Suppressor macrophage (primary cell): ENCODE results near the gene OR8B2.
"Not testable (repeated sequence)": the region's sequence is repeated elsewhere in the genome, so short reads cannot be mapped to it uniquely, and the experiment has no call there.

Source experiments
- DNase-seq, 4 experiments: peaks; one replicate each; pipeline ENCODE4 v3.0.0-alpha.2; 2020 to 2022
- total RNA-seq, 17 experiments: gene quantifications; one replicate each; lab custom pipeline; 2026; ENCODE audit warnings: mixed read lengths in 6 of 17, inconsistent platforms in 3 of 17; lab: John Stamatoyannopoulos, UW

Gene OR8B2, protein sequence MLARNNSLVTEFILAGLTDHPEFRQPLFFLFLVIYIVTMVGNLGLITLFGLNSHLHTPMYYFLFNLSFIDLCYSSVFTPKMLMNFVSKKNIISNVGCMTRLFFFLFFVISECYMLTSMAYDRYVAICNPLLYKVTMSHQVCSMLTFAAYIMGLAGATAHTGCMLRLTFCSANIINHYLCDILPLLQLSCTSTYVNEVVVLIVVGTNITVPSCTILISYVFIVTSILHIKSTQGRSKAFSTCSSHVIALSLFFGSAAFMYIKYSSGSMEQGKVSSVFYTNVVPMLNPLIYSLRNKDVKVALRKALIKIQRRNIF
- total RNA-seq, result 0 to 0.11 (median 0) reads per million in 17 experiments

DNA sequence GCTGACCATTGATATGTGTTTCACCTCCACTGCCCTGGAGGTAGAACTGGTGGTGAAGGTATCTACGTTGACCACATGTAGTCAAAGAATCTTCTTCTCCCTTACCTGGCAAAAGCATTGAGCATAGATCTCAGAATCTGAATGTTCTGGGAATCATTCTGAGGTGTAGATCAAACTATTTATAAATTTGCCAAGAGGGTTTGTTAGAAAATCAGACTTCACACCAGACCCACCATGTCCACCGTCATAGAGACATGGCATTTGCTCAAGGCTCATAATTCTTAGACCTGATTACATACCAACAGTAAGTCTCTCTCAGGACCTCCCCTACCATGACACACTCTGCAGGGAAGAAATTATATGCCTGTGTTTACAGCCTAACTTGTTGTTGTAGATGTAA lies at the start of gene OR8B2:
Gene OR8B2, minus strand, starts transcription at position 101 of the 400 bp plus-strand sequence. CDS start 1,156 bp downstream, outside the sequence.
- DNase-seq, result no peak

DNA sequence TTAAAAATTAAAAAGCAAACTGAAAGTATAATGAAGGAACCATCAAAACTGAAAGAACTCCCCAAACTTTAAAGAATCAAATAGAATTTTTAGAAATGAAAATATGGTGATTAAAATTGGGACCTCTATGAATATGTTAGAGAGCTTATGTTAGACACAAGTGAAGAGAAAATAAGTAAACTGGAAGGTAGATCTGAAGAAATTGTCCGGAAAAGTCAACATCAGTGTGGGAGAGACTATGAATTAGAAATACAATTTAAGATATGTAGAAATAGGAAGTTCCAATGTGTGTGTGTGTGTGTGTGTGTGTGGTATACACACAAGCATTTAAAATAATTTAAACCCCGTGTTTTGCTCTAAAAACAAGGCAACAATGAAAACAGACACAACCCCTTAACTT lies 45.3 kb upstream of the OR8B2 start:
- DNase-seq, result peak in 1 of 4 experiments; percentile 12

DNA sequence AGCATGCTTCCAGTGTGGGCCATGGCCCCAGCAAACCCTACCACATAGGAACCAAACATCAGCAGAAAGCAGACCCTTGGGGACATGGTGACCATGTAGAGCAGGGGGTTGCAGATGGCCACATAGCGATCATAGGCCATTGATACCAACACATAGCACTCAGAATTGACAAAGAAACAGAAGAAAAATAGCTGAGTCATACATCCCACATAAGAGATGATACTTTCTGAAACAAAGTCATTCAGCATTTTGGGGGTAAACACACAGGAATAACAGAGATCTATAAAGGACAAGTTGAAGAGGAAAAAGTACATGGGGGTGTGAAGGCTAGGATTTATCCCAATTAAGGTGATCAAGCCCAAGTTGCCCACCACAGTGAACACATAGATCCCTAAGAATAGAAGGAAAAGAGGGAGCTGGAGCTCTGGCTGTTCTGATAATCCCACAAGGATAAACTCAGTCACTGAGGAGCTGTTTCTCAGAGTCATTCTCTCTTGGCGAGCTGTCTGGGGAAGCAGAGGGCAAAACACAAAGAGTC lies 40.2 kb upstream of the OR8B2 start, which contains the start of gene OR8B4:
Gene OR8B4, minus strand, starts transcription at position 488 of the 538 bp plus-strand sequence. Its CDS starts 0 bp downstream, at position 488.
- DNase-seq, result no peak

DNA sequence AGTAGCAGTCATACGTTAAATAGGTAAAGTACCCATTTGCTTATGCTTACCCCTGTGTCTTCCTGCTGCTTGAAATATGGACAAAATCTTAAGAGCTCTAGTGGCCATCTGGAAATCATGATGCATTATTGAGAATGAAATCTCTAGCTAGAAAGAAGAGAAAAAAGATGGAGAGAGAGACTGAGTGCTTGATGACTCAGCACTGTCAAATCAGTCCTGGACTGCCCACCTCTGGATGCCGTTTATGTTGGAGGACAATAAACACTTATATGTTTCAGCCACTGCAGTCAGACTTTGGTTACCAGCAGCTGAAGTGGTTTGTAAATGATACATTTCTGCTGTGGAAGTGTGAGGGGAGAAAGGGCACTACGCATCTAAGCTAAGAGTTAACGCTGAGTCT lies 36.7 kb upstream of the OR8B2 start:
- no peak for DNase-seq

DNA sequence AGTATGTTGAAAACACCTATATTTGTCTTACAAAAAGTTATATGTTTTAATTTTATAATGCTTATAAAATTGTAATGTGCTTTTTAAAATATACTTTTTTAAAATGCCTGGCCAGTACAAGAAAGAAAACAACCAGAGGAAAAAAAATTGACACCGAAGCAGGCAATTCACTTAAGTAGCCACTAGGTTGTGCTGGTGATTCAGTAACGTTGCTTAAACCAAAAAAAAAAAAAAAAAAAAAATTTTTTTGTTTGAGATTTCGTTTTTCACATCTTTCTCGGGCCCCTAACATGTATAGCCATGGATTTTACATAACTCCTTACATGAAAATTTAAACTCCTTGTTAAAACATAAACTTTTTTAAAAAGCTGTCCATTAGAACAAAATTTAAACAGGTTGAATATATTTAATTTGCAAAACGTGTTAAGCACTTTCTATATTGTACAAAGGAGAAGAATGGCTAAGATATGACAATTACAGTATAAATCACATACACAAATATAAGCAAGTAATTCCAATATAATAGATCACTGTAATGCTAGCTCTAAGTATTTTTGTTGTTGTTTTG lies 31.1 kb upstream of the OR8B2 start:
- DNase-seq, result peak; percentile 32 to 77 (median 46)

DNA sequence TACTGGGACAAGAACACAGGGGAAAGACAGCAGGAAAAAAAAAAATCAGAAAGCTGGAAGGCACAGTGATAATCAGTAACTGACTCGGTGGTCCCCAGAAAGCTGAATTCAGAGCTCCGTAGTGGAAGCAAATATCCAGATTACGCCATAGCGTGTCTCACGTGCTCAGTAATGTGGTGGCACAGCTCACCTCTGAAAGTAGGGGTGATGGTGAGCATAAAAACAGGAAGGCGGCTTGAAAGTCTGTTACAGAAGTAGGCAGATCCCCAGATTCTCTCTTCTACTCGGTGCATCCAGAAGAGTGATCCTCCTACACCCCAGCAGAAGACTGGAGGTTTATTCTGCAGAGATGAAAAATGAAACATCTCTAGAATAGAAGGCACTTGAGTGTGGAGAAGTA lies 25.6 kb upstream of the OR8B2 start:
- no peak for DNase-seq

DNA sequence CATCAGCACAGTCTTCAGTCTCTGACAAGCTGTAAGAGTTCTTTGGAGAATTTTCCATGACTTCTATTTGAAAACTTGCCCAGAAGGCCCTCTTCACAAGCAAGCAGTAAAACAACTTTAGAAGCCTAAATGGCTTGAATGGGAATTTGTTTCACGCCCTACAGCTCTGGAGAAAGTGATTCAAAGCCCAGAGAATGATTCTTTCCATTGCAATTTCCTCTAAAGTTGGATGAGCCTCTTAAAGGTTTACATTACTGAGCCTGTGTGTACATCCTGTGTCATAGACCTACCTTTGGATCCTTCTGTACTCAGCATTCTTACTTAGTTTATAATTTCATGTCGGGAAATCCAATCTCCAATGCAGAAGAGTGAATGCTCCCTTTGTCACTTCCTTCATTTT lies 21.3 kb upstream of the OR8B2 start:
- no peak for DNase-seq

DNA sequence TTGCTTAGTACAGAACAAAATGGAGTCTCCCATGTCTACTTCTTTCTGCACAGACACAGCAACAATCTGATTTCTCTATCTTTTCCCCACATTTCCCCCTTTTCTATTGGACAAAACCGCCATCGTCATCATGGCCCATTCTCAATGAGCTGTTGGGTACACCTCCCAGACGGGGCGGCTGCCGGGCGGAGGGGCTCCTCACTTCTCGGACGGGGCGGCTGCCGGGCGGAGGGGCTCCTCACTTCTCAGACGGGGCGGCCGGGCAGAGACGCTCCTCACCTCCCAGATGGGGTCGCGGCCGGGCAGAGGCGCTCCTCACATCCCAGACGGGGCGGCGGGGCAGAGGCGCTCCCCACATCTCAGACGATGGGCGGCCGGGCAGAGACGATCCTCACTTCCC lies 18.9 kb upstream of the OR8B2 start:
- not testable (repeated sequence) for DNase-seq

DNA sequence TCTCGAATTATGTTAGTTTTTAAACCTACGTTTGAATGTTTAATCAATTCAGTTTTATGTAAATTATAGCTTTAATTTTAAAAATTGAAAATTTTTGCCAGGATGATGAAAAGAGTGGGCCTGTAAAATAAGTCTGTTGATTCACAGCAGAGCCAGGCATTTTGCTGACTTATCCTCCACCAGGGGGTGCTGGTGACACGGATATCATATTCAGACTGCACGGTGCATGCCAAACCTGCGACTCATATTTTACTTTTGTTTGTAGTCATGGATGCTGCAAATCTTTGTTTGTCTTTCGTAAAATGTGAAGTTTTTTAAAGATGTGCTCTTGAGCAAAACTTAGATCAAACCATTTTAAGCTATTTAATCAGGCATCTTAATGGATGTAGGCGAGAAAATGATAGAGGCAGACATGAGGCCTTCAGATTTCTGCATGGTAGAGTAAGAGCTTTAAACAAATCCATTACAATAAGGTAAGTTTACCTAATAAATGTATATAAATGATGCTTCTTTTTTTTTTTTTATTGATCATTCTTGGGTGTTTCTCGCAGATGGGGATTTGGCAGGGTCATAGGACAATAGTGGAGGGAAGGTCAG lies 18.1 kb upstream of the OR8B2 start:
- DNase-seq, result peak; percentile 75 to 87 (median 80)

DNA sequence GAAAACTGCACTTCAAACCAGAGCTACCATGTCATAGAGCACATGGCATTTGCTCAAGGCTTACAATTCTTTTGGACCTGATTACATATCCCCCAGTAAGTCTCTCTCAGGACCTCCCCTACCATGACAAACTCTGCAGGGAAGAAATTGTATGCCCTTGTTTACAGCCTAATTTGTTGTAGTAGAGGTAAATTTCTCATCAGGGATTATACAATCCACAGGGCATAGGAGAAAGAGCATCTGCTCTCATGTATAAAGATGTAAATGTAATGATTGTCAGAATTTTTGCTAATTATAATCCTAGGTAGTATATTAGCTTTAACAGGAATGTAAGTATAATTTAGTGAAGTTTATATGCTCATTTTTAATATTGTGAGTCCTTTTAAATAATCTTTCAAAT lies 14.6 kb upstream of the OR8B2 start, which contains the start of gene OR8B3:
Gene OR8B3, minus strand, starts transcription at position 101 of the 400 bp plus-strand sequence. CDS start 1,673 bp downstream, outside the sequence.
- DNase-seq, result no peak

DNA sequence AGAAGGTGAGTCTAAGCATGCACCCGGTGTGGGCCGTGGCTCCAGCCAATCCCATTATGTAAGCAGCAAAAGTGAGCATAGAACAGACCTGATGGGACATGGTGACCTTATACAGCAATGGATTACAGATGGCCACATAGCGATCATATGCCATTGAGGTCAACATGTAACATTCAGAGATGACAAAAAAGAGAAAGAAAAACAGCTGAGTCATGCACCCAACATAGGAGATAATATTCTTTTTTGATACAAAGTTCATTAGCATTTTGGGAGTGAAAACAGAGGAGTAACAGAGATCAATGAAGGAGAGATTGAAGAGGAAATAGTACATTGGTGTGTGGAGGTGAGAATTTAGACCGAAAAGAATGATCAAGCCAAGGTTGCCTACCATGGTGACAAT lies 12.5 kb upstream of the OR8B2 start:
- not testable (repeated sequence) for DNase-seq

DNA sequence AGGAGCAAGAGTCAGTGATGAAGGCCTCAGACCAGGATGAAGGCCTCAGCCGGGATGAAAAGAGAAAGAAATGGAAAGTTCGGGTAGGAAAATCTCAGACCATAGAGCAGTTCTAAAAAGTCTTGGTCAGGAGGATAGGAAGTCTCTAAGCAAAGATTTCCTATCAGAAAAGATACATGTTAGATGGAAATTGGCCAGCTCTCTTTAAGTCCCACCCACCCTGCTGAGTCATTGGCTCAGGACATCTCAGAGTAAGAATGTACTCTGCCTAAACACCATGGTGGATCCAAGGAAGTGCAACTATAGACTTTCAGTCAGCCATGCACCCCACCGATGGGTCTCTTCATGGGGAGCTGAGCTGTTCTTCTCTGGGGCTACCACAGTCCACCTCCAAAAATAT lies 10.1 kb upstream of the OR8B2 start:
- DNase-seq, result peak in 2 of 4 experiments; percentile 7 to 8

DNA sequence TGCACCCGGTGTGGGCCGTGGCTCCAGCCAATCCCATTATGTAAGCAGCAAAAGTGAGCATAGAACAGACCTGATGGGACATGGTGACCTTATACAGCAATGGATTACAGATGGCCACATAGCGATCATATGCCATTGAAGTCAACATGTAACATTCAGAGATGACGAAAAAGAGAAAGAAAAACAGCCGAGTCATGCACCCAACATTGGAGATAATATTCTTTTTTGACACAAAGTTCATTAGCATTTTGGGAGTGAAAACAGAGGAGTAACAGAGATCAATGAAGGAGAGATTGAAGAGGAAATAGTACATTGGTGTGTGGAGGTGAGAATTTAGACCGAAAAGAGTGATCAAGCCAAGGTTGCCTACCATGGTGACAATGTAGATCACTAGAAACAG lies 1.4 kb downstream of the OR8B2 start:
- DNase-seq, result not testable (repeated sequence)

DNA sequence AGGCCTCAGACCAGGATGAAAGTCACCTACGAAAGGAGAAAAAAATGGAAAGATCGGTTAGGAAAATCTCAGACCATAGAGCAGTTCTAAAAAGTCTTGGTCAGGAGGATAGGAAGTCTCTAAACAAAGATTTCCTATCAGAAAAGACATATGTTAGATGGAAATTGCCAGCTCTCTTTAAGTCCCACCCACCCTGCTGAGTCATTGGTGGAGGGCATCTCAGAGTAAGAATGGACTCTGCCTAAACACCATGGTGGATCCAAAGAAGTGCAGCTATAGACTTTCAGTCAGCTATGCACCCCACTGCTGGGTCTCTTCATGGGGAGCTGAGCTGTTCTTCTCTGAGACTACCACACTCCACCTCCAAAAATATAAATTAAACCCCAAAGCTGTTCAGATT lies 3.7 kb downstream of the OR8B2 start:
- no peak for DNase-seq

DNA sequence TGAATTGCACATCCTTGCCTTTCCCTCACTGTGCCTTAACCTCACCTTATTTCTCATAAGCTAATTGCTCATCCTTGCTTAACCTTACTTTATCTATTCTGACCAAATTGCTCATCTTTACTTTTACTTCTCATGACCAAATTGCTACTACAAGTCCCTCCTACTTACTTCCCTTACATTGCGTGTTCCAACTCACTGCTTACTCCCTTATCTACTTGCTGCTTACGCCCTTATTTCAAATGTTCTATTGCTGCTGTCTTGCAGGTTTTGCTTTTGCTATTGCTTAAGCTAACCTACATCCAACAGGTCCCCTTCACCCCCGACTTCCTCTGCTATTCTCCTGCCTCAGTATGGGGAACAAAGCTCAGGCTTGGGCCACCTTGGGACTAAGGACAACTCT lies 8.0 kb downstream of the OR8B2 start:
- no peak for DNase-seq

DNA sequence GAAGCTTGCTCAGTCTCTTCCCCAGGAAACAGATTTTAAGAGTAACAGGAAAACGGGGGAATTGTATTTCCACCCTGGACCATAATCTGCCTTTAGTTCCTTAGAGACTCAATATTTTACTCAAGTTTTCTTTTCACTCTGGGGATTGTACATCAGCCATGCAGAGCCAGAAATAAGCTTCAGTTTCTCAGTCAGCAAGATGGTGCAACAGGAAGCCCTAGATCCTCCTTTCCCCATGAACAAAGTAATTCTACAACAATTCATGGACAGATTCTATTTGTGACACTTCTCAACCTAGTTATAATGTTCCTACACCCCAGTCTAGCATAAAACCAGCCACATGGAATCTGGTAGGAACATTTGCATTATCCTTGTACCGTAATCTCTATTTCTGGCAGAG lies 24.7 kb downstream of the OR8B2 start:
- DNase-seq, result peak; percentile 30 to 61 (median 42)

DNA sequence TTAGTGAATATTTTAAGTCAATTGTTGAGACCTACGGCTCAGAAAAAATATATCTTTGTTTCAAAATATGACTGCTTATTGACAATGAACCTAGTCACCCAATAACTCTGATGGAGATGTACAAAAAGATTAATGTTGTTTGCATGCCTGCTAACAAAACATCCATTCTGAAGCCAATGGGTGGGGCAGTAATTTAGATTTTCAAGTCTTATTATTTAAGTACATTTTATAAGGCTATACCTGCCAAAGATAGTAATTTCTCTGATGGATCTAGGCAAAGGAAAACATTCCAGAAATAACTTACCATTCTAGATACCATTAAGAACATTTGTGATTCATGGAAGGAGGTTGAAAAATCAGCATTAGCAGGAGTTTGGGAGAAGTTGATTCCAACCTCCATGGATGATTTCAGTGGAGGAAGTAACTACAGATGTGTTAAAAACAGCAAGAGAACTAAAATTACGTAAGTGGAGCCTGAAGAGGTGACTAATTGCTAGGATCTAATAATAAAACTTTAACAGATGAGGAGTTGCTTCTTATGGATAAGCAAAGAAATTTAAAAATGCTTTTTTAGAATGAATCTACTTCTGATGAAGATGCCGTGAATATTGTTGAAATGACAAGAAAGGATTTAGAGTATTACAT lies 37.9 kb downstream of the OR8B2 start:
- DNase-seq, result peak; percentile 13 to 74 (median 52)

DNA sequence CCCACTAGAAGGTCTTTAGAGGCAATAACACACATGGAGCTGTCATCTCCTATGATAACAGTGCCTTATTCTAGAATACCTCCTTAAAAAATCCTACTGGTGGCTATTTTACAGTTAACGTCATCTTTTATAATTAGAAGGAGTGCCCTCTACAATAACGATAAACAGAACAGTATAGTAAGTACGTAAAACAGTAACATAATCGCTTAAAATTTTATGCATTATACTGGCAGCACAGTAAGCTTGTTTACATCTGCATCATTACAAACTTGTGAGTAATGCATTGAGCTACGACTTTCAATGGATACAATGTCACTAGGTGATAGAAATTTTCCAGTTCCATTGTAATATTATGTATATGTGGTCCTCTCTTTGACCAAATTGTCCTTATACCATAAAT lies 40.0 kb downstream of the OR8B2 start:
- no peak for DNase-seq

DNA sequence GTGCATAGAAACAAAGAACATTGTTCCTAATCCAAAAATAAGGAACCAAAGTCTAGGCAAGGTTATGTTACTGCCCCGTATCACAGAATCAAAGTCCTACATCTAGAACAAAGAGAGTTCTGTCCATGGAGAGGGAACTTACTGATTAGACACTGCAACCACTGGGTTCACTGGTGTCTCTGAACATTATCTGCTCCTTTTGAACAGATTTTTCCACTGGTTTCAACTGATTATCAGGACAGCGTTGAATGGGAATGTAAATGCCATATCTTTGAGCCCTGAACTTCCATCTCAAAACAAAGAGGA lies 44.2 kb downstream of the OR8B2 start:
- no peak for DNase-seq

DNA sequence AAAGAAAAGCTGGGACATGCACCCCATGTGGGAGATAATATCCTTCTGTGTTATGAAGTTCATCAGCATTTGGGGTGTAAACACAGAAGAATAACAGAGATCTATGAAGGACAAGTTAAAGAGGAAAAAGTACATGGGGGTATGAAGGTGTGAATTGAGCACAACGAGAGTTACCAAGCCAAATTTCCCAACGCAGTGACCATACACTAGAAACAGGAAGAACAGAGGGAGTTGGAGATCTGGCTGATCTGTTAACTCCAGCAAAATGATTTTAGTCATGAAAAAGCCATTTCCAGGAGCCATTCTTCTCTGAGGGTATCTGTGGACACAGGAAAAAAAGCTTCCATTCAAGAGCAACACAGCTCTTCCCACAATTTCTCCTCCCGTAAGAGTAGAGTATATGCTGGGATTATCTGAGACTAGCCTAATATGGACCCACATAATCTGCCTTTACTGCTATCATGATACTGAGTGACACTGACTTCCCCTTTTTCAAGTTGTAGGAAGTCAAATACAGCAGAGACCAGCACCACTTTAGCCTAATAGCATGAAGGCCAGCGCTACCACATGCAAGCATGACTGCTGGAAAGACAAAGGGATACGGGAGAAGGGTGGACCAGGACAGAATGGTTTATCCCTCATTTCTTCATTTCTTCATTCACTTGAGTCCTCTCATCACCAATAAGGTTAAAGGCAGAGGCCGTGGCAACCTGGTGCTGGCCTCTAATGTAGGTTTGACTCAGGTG lies 44.7 kb downstream of the OR8B2 start:
- peak; percentile 18 to 62 (median 44) for DNase-seq
